Neural progenitor cell (in vitro differentiated cells): Measurements from ENCODE around the gene ITGA2. TPM values are rescaled to one million over a fixed set of nuclear protein-coding genes. Genes with fewer than 3 reads are reported as not detected.
A peak's percentile ranks its signal among the peaks of the same experiment; 100 is the strongest.

ENCODE experiments used
- DNase-seq: peaks from one replicate; pipeline ENCODE4 v3.0.0-alpha.2; 2016; ENCODE audit warnings: low spot score
- H2AFZ ChIP-seq: fragments of 200-600 bp; sonication (generic); replicated peaks from 2 replicates; pipeline ENCODE4 v1.6.1; 2016; ENCODE audit warnings: antibody characterized with exemption
- H3F3A ChIP-seq: fragments of 200-600 bp; sonication (generic); 2 replicates; pipeline ENCODE4 v1.6.1; 2016; ENCODE audit warnings: antibody characterized with exemption, low read depth
- H3K27ac ChIP-seq: fragments of 200-600 bp; sonication (generic); 2 replicates; pipeline ENCODE4 v1.5.1; 2016; ENCODE audit warnings: mild to moderate bottlenecking
- H3K27me3 ChIP-seq: fragments of 200-600 bp; sonication (generic); 2 replicates; pipeline ENCODE4 v1.6.1; 2016; ENCODE audit warnings: mild to moderate bottlenecking, moderate library complexity
- H3K36me3 ChIP-seq: fragments of 200-600 bp; sonication (generic); 2 replicates; pipeline ENCODE4 v1.5.1; 2016
- H3K4me1 ChIP-seq: fragments of 200-600 bp; sonication (generic); 2 replicates; pipeline ENCODE4 v1.6.1; 2016; ENCODE audit warnings: mixed run types
- H3K4me2 ChIP-seq: fragments of 200-600 bp; sonication (generic); 2 replicates; pipeline ENCODE4 v1.6.1; 2016
- H3K4me3 ChIP-seq: fragments of 200-600 bp; sonication (generic); 2 replicates; pipeline ENCODE4 v1.5.1; 2016
- H3K79me2 ChIP-seq: fragments of 200-600 bp; sonication (generic); 2 replicates; pipeline ENCODE4 v1.6.1; 2016; ENCODE audit warnings: low read depth
- H3K9ac ChIP-seq: fragments of 200-600 bp; sonication (generic); 2 replicates; pipeline ENCODE4 v1.6.1; 2016
- H3K9me3 ChIP-seq: fragments of 200-600 bp; sonication (generic); 2 replicates; pipeline ENCODE4 v1.5.1; 2016; ENCODE audit warnings: low read depth
- H4K20me1 ChIP-seq: fragments of 200-600 bp; sonication (generic); 2 replicates; pipeline ENCODE4 v1.6.1; 2016; ENCODE audit warnings: low read depth
- H3K27ac Mint-ChIP-seq: 3 replicates; pipeline ENCODE4 v1.8.0; 2021; ENCODE audit warnings: mixed read lengths
- H3K27me3 Mint-ChIP-seq: 2 replicates; pipeline ENCODE4 v1.8.0; 2022; ENCODE audit warnings: low read depth, mild to moderate bottlenecking, inconsistent platforms, moderate library complexity, mixed read lengths; ENCODE audit not compliant: insufficient read depth
- H3K36me3 Mint-ChIP-seq: 3 replicates; pipeline ENCODE4 v1.8.0; 2021; ENCODE audit warnings: mixed read lengths
- H3K4me1 Mint-ChIP-seq: 3 replicates; pipeline ENCODE4 v1.8.0; 2021; ENCODE audit warnings: mixed read lengths
- H3K4me3 Mint-ChIP-seq: 3 replicates; pipeline ENCODE4 v1.8.0; 2021; ENCODE audit warnings: mild to moderate bottlenecking, moderate library complexity, mixed read lengths
- H3K9me3 Mint-ChIP-seq: 3 replicates; pipeline ENCODE4 v1.8.0; 2020; ENCODE audit warnings: mixed read lengths
- EZH2 ChIP-seq: fragments of 200-600 bp; sonication (generic); IDR thresholded peaks from 2 replicates; pipeline ENCODE4 v1.6.1; 2017; ENCODE audit warnings: antibody characterized with exemption, mild to moderate bottlenecking, moderate library complexity
- EZH2phosphoT487 ChIP-seq: fragments of 200-600 bp; sonication (generic); IDR thresholded peaks from 2 replicates; pipeline ENCODE4 v1.6.1; 2017; ENCODE audit warnings: antibody characterized with exemption
- total RNA-seq: library from RNA; depleted of rRNA; stranded (reverse); fragments of >200 nt; gene quantifications from 2 replicates; pipeline ENCODE4 v1.2.3, GENCODE V29; 2015; ENCODE audit warnings: low replicate concordance
- TF ChIP-seq, protein P1 (sequence below): fragments of 200-600 bp; sonication (generic); IDR thresholded peaks from 2 replicates; pipeline ENCODE4 v1.5.1; 2017; ENCODE audit warnings: antibody characterized with exemption, mild to moderate bottlenecking

Gene ITGA2
- total RNA-seq, 1 donor from 2014 or later = 2.6 TPM

GRCh38 chr5:52988335-52989024, 672 bp upstream of the ITGA2 start:
- Histone ChIP-seq H3K9me3 (no peaks in the 10 kb centered on the region), H3K36me3 (no peaks in the 10 kb centered on the region), H3K27me3 (peaks cover 45% of the 10 kb centered on the region), H3F3A (peaks cover 5% of the 10 kb centered on the region), H2AFZ (peak overlapping the region; percentile 94), H3K9ac (no peak overlapping the region), H4K20me1 (no peaks in the 10 kb centered on the region), H3K79me2 (no peaks in the 10 kb centered on the region), H3K4me2 (peak overlapping the region; percentile 95), H3K27ac (no peak overlapping the region), H3K4me3 (peak overlapping the region; percentile 69), H3K4me1 (peaks cover 6% of the 10 kb centered on the region)
- H3K9me3 Mint-ChIP-seq = no peaks in the 10 kb centered on the region
- no peak for DNase-seq
- H3K27me3 Mint-ChIP-seq = peaks cover 3% of the 10 kb centered on the region
- H3K27ac Mint-ChIP-seq = no peak overlapping the region
- peaks cover 23% of the 10 kb centered on the region for H3K4me1 Mint-ChIP-seq
- TF ChIP-seq, protein P1, sequence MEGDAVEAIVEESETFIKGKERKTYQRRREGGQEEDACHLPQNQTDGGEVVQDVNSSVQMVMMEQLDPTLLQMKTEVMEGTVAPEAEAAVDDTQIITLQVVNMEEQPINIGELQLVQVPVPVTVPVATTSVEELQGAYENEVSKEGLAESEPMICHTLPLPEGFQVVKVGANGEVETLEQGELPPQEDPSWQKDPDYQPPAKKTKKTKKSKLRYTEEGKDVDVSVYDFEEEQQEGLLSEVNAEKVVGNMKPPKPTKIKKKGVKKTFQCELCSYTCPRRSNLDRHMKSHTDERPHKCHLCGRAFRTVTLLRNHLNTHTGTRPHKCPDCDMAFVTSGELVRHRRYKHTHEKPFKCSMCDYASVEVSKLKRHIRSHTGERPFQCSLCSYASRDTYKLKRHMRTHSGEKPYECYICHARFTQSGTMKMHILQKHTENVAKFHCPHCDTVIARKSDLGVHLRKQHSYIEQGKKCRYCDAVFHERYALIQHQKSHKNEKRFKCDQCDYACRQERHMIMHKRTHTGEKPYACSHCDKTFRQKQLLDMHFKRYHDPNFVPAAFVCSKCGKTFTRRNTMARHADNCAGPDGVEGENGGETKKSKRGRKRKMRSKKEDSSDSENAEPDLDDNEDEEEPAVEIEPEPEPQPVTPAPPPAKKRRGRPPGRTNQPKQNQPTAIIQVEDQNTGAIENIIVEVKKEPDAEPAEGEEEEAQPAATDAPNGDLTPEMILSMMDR = no peak
- TF ChIP-seq EZH2 = peak; percentile 67
- TF ChIP-seq EZH2phosphoT487 = no peak
- peaks cover 3% of the 10 kb centered on the region for H3K36me3 Mint-ChIP-seq
- peak overlapping the region; percentile 82 for H3K4me3 Mint-ChIP-seq

DNA sequence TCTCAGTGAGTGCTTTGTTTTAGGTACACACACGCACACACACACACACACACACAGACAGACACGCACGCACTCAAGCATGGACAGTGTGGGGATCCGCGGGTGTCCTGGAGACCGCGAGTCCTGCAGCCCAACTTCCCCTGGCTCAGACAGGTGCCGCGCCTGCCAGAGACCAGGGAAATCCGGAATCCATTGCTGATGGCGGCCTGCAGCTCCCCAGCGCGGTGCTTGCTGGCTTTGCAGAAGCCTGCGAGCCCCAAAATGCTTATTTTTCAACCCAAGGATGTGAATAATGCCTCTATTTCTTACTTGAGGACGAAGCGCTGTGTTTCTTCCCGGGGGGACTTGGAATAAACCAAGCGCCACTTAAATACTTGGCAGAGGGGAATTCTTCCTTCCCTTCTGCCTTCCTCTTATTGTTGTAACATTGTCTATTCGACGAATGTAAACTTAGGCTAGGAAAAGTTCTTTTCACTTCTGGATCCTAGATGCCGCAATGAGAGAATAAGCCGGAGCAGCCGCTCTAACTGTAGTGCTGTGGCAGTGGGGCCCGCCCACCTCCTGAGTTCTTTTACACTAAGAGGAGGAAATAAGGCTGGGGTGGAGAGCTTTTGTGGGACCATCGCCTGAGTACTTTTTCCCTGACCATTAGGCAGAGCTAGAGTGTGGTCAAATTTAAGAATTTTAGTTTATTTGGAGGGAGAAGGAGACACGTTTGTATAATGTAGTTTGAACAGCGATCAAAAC, 802 bp downstream of the ITGA2 start:
- peaks cover 3% of the 10 kb centered on the region for H3K27me3 Mint-ChIP-seq
- peak overlapping the region; percentile 95 for H3K4me2 ChIP-seq

GRCh38 chr5:52990528-52990925, 1.4 kb downstream of the ITGA2 start:
- Mint-ChIP-seq H3K9me3 (no peaks in the 10 kb centered on the region), H3K4me3 (peak overlapping the region; percentile 88), H3K27ac (no peak overlapping the region), H3K27me3 (peaks cover 3% of the 10 kb centered on the region), H3K36me3 (peaks cover 3% of the 10 kb centered on the region), H3K4me1 (peaks cover 26% of the 10 kb centered on the region)
- no peaks in the 10 kb centered on the region for H3K36me3 ChIP-seq
- peaks cover 6% of the 10 kb centered on the region for H3K4me1 ChIP-seq
- H3K27me3 ChIP-seq = peaks cover 45% of the 10 kb centered on the region
- H3K79me2 ChIP-seq = no peaks in the 10 kb centered on the region
- no peaks in the 10 kb centered on the region for H4K20me1 ChIP-seq
- TF ChIP-seq, protein P1 = no peak
- TF ChIP-seq EZH2 = no peak
- TF ChIP-seq EZH2phosphoT487 = no peak
- H2AFZ ChIP-seq = no peak overlapping the region
- H3K9me3 ChIP-seq = no peaks in the 10 kb centered on the region
- H3K4me2 ChIP-seq = peak overlapping the region; percentile 95
- no peak for DNase-seq
- peak overlapping the region; percentile 69 for H3K4me3 ChIP-seq
- peaks cover 5% of the 10 kb centered on the region for H3F3A ChIP-seq
- no peak overlapping the region for H3K9ac ChIP-seq
- H3K27ac ChIP-seq = no peak overlapping the region

More for the DNA sequence above, 802 bp downstream of the ITGA2 start:
- Histone ChIP-seq H4K20me1 (no peaks in the 10 kb centered on the region), H3K27me3 (peaks cover 45% of the 10 kb centered on the region), H3K4me3 (peak overlapping the region; percentile 69), H3K79me2 (no peaks in the 10 kb centered on the region), H2AFZ (peak overlapping the region; percentile 94), H3K4me1 (peaks cover 6% of the 10 kb centered on the region), H3K36me3 (no peaks in the 10 kb centered on the region), H3F3A (peaks cover 5% of the 10 kb centered on the region), H3K27ac (no peak overlapping the region), H3K9me3 (no peaks in the 10 kb centered on the region), H3K9ac (no peak overlapping the region)
- Mint-ChIP-seq H3K36me3 (peaks cover 3% of the 10 kb centered on the region), H3K9me3 (no peaks in the 10 kb centered on the region), H3K4me3 (peak overlapping the region; percentile 88), H3K27ac (no peak overlapping the region), H3K4me1 (peaks cover 26% of the 10 kb centered on the region)
- TF ChIP-seq EZH2phosphoT487 (no peak), EZH2 (no peak)
- TF ChIP-seq, protein P1 = peak; percentile 43
- DNase-seq = peak; percentile 67
